Left kidney (tissue), 8 donors: Measurements from ENCODE around the gene ZNF594. TPM values are rescaled to one million over a fixed set of nuclear protein-coding genes. Genes with fewer than 3 reads are reported as not detected.
A peak's percentile ranks its signal among the peaks of the same experiment; 100 is the strongest.
"Not testable (repeated sequence)": the region's sequence is repeated elsewhere in the genome, so short reads cannot be mapped to it uniquely, and the experiment has no call there.

Experiments
- DNase-seq: peaks from one replicate; pipeline ENCODE4 v3.0.0-alpha.2; 2013
- long read RNA-seq, 8 donors: transcript quantifications; one replicate each; lab custom pipeline, GENCODE V29; 2026
- polyA plus RNA-seq: library from polyadenylated mRNA; unstranded; fragments of 120-200 nt; gene quantifications from one replicate; pipeline ENCODE4 v1.2.1, GENCODE V29; 2013; ENCODE audit not compliant: insufficient read length

The ZNF594 gene
- 28.7 TPM for polyA plus RNA-seq
- long read RNA-seq, donor 1, full-length matches to known transcripts, result 12 of 12 reads
- long read RNA-seq, donor 1, partial matches to known transcripts, result 0 of 12 reads
- long read RNA-seq, donor 1, other reads (novel, unspliced or antisense), result 0 of 12 reads
- long read RNA-seq, donor 2, full-length matches to known transcripts, result 14 of 14 reads
- long read RNA-seq, donor 2, partial matches to known transcripts, result 0 of 14 reads
- long read RNA-seq, donor 2, other reads (novel, unspliced or antisense), result 0 of 14 reads
- long read RNA-seq, donor 3, full-length matches to known transcripts, result 12 of 12 reads
- long read RNA-seq, donor 3, partial matches to known transcripts, result 0 of 12 reads
- long read RNA-seq, donor 3, other reads (novel, unspliced or antisense), result 0 of 12 reads
- long read RNA-seq, donor 4, full-length matches to known transcripts, result 2 of 2 reads
- long read RNA-seq, donor 4, partial matches to known transcripts, result 0 of 2 reads
- long read RNA-seq, donor 4, other reads (novel, unspliced or antisense), result 0 of 2 reads
- long read RNA-seq, donor 5, full-length matches to known transcripts, result 14 of 20 reads
- long read RNA-seq, donor 5, partial matches to known transcripts, result 6 of 20 reads
- long read RNA-seq, donor 5, other reads (novel, unspliced or antisense), result 0 of 20 reads
- long read RNA-seq, donor 6, full-length matches to known transcripts, result 12 of 12 reads
- long read RNA-seq, donor 6, partial matches to known transcripts, result 0 of 12 reads
- long read RNA-seq, donor 6, other reads (novel, unspliced or antisense), result 0 of 12 reads
- long read RNA-seq, donor 7, full-length matches to known transcripts, result 31 of 31 reads
- long read RNA-seq, donor 7, partial matches to known transcripts, result 0 of 31 reads
- long read RNA-seq, donor 7, other reads (novel, unspliced or antisense), result 0 of 31 reads
- long read RNA-seq, donor 8, full-length matches to known transcripts, result 8 of 8 reads
- long read RNA-seq, donor 8, partial matches to known transcripts, result 0 of 8 reads
- long read RNA-seq, donor 8, other reads (novel, unspliced or antisense), result 0 of 8 reads

DNA sequence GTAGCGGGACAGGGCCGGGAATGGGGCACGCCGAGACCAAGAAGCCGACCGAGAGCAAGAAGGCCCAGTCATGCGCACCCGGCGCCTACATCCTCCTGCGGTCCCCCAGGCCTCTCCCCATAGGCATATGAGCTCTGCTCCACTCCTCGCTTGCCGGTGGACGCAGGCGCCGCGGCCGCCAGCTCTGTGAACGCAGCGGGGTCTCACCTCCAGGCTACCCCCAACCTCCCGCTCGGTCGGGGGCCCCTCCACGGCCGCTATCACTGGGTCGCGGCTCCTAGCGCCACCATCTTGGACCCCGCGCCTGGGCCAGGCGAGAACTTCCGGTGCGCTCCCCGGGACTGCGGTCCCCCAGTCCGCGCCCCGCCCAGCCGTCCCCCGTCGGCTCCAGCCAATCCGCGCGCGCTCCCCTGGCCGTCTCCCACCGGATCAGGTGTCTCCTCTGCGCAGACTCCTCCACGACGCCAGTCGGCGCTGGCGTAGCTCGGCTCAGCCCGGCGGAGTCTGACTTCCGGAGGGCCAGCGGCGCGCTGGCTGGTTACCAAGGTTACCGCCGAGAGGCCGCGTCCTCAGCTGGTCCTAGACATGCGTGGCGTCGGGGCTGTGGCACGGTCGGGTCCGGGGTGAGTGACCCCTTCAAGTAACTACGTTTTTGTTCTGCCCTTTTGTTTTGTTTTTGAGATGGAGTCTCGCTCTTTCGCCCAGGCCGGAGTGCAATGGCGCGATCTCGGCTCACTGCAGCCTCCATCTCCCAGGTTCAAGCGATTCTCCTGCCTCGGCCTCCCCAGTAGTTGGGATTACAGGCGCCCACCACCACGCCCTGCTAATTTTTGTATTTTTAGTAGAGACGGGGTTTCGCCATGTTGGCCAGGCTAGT lies at the start of gene ZNF594:
Gene ZNF594 (minus strand): TSS at position 328 of the 877 bp plus-strand sequence. CDS start 7,612 bp downstream, outside the sequence.
- DNase-seq, result peak; percentile 95

DNA sequence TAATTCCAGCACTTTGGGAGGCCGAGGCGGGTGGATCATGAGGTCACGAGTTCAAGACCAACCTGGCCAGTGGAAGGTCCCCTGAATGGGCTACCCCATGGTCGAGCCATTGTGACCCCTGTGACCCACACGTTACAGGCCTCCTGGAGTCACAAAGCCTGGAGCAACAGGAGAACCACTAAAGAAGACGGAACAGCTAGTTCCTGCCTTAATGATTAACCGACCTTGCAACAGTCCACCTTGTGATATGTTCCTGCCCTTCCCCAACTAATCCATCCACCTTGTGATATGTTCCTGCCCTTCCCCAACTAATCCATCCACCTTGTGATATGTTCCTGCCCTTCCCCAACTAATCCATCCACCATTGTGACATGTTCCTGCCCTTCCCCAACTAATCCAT lies 48.1 kb upstream of the ZNF594 start:
- not testable (repeated sequence) for DNase-seq

DNA sequence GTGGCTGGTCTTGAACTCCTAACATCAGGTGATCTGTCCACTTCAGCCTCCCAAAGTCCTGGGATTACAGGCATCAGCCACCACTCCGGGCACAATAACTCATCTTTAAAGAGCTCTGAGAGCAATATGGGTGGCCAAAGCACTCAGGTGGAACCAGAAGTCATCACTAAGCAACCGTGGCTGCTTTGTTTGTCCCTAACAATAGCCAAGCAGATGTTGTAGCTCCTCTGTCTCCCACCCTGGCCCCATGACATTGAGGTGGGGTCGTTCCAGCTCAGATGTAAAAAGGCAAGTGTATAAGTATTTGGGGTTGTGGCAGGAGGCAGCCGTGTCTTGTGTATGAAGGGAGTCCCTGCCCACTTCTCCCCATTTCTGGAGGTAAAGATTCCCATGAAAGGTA lies 46.7 kb upstream of the ZNF594 start:
- no peak for DNase-seq

DNA sequence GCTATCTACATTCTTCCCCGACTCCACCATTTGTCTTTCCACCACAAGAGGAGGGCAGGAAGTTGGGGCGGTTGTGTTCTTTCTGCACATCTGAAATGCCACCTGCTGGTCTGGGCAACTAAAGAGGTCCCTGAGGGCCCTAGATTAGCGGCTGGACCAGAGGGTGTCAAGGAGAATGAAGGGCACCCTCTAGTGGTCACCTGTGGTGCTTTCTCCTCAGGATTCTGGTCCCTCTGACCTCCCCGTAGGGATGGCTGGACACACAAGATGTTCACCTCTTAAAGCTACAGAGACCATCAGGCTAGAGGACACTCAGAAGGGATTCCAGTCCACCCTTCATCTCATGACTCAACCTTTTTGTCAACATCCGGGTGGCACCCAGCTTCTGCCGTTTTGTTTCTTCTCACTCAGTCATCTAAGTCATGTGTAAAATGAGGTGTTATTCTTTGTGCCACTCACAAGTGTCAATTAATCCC lies 45.9 kb upstream of the ZNF594 start:
- peak; percentile 26 for DNase-seq

DNA sequence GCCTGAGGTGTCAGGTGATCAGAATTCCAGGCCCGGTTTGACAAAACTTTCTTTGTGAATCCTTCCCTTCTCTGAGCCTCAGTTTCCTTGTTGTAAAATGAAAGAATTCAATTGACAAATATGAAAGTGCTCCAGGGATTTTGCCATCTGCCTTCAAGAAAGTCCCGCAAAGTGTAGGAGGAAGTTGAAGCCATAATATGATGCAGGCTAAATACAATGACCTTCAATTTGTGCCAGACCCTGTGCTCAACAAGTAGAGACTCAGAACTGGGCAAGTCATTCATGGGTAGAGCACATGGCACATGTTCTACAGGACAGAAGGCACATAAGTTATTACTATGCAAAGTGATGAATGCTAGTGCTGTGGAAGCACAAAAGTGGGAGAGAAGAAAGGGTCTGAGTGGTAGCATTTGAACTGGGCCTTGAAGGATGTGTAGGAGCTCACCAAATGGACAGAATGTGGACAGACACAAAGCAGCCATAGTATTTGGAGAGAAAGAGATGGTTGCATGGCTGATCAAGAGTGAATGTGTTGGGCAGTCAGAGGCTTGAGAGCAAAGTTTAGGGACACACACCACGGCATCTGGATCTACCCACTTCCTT lies 45.4 kb upstream of the ZNF594 start:
- DNase-seq, result no peak

DNA sequence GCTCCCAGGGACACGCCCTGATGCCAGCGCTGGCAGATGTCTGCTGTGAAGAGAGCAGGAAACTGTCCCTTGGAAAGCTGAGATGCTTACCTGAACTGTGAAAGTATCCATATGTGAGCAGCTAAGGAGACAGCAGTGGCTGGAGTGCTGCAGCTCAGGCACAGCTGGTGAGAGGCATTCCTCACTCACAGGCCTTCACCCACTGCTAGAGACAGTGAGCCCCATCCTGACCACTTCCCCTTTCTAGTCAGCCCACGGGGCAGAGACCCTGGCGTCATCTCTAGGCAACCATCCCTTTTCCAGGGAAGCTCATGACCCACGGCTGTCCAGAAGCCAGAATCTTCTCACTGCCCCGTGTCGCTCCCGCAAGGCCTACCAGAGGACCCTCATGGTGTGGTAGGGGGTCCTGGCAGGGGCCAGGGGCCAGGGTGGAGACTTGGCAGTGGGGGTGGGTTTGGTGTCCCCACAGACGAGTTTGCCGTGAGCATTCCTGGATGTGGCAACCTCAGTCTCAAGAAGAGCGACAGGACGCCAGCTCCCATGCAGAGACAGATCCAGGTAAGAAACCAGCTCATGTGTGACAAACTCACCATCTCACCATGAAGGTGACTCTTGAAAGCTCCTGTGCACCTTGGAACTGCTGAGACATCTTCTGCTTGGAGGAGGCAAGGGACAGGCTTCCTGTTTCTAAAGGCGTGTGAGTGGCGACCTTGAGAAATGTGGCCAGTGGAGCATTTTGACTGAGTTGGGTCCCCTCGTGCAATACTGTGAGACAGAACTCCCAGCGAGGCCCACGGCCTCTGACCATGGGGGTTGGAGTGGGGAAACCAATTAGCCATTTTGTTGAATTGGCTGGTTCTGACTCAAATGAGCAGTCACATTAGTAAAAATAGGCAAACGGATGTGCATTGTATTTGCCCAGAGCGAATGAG lies 43.2 kb upstream of the ZNF594 start, which contains the start of gene SCIMP:
Gene SCIMP (minus strand): TSS at position 216 of the 932 bp plus-strand sequence. CDS start 105 bp downstream, at position 111.
- DNase-seq, result no peak

DNA sequence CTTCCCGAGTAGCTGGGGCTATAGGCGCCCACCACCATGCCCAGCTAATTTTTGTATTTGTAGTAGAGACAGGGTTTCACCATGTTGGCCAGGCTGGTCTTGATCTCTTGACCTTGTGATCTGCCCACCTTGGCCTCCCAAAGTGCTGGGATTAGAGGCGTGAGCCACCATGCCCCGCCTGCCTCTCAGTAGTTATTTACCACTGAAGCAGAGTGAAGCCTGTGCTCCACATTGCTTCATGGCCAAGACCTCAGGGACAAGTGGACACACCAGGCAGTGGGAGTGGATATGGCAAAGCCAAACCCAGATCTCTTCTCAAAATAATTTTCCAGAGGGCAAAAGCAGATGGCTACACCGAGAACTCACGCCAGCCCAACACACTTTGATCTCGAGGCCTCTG lies 41.8 kb upstream of the ZNF594 start:
- DNase-seq, result not testable (repeated sequence)

DNA sequence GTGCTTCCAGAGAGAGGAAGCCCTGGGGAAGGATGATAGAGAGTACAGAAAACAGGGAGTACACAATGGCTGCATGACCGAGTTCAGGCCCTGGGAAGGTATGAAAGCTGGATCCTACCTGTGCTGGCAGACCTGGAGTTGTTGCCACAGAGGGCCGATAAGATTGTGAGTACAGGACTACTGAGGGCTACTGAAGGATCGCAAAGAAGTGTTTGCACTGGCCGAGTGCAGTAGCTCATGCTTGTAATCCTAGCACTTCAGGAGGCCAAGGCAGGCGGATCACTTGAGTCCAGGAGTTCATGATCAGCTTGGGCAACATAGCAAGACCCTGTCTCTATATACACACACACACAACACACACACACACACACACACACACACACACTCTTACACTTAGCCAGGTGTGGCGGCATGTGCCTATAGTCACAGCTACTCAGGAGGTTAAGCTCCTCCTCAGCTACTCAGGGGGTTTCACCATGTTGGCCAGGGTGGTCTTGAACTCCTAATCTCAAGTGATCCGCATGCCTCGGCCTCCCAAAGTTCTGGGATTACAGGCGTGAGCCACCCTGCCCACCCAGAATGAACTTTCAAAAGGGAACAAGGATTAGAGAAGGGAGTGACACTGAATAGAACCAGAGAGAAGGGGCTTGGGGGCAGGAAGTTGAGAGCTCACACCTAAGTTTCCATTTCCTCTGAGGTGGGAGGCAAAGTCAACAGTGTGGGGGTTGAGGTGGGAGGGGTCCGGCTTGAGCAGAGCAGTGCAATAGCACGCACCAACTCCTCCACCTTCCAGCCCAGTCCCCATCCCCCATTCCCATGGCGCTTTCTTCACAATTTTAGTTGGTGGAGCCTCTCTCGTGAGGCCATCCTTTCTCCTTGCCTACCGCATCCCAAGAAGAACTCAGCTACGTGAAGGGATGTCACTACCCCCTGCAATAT lies 35.5 kb upstream of the ZNF594 start:
- DNase-seq, result no peak

DNA sequence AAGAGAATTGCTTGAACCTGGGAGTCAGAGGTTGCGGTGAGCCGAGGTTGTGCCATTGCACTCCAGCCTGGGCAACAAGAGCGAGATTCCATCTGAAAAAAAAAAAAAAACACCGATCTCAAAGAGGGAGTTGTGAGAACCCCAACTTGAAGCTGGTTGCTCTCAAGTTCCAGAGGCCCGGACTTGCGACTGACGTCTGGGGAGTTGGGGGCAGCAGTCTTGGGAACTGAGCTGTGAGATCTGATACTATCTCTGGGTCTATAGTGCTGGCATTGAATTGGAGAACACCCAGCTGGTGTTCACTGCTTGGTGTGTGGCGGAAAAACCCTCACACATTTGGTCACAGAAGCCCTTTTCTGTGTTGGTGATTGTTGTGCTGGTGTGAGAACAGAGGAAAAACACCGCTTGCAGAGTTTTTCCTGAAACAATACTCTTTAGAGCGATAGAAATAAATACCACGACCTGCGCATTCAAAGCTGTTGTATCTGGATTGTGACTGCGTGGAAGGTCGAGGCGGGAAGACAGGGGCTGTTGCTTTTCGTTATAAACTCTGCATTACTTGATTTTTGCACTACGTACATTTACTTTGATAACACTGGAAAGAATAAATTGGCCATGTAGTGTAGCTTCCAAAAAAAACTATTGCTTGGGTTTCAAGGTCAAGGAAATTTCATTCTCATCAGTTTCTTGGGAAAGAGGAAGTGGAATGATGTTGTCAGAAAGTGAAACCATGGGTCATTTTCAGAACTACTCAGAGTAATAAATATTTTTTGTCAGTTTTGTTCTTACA lies 34.2 kb upstream of the ZNF594 start:
- no peak for DNase-seq

DNA sequence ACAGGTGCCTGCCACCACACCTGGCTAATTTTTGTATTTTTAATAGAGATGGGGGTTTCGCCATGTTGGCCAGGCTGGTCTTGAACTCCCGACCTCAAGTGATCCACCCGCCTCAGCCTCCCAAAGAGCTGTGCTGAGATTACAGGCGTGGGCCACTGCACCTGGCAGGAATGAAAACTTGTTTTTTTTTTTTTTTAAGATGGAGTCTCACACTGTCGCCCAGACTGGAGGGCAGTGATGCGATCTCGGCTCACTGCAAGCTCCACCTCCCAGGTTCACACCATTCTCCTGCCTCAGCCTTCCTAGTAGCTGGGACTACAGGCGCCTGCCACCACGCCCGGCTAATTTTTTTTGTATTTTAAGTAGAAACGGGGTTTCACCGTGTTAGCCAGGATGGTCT lies 30.2 kb upstream of the ZNF594 start:
- DNase-seq, result not testable (repeated sequence)

DNA sequence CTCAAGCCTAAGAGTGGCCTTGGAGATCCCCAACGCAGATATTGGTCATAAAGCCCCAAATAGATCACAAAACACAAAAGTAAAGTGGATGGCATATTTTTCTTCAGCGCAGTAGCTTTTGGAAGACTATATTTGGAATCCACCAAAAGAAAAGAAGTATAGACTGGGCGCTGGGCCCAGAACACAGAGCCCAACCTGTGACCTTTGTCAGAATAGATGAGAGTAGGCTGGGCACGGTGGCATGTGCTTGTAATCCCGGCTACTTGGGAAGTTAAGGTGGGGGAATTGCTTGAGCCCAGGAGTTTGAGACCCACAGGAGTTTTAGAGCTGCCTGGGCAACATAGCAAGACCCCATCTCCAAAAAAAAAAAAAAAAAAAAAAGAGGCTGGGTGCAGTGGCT lies 28.4 kb upstream of the ZNF594 start:
- no peak for DNase-seq

DNA sequence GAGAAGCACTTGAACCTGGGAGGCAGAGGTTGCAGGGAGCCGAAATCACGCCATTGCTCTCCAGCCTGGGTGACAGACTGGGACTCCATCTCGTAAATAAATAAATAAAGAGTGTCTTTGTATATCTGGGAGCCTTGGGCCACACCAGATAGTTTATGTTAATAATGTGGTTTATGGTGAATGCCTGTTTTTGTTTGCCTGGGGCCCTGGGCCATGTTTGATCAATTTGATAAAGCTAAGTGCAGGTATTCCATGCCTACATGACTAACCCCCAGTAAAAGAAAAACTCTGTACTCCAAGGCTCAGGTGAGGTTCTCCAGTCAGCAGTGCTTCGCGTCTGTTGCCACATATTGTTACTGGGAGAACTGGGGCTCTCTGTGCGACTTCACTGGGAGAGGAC lies 27.9 kb upstream of the ZNF594 start:
- DNase-seq, result no peak

DNA sequence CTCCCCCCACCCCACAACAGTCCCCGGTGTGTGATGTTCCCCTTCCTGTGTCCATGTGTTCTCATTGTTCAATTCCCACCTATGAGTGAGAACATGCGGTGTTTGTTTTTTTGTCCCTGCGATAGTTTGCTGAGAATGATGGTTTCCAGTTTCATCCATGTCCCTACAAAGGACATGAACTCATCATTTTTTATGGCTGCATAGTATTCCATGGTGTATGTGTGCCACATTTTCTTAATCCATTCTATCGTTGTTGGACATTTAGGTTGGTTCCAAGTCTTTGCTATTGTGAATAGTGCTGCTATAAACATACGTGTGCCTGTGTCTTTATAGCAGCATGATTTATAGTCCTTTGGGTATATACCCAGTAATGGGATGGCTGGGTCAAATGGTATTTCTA lies 25.9 kb upstream of the ZNF594 start:
- DNase-seq, result not testable (repeated sequence)

DNA sequence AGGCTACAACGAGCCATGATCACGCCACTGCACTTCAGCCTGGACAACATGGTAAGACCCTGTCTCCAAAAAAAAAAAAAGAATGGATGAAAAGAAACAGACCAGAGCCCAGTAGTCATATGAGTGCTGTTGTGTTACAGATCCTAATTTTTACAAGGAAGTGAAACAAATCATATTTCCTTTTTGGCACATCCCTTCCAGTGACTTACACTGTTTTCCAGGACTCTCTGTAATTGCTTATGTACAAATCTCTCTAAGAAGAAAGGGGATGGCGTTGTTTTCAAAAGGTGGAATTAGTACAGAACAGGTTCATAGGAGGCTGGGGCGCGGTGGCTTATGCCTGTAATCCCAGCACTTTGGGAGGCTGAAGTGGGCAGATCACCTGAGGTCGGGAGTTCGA lies 19.8 kb upstream of the ZNF594 start:
- no peak for DNase-seq

DNA sequence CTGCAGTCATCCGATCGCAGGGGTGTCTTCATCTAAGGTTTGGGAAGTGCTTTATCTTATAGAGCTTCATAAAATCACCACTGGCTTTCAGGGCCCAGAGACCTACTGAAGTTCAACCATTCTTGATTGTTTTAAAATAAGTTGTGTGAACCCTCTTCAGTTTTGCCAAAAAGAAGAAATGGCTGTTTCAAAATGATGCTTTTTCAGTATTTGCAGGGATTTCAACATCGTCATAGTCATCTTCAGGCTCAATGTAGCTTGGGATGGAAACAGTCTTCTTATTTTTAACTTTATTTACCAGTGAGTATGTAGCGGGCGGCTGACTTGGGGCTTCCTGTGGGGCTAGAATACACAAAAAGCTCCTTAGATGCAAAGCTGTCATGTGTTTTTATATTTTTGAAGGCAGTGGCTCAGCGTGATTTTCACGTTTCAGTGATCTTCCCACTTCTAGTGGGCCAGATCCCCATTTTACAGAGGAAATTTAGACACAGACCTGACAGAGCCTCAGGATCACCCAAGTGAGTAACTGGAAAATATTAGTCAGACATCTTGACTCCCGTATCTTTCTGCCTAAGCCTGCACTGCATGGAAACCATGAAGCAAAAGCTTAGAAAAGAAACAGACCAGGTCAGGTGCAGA lies 19.1 kb upstream of the ZNF594 start:
- no peak for DNase-seq

DNA sequence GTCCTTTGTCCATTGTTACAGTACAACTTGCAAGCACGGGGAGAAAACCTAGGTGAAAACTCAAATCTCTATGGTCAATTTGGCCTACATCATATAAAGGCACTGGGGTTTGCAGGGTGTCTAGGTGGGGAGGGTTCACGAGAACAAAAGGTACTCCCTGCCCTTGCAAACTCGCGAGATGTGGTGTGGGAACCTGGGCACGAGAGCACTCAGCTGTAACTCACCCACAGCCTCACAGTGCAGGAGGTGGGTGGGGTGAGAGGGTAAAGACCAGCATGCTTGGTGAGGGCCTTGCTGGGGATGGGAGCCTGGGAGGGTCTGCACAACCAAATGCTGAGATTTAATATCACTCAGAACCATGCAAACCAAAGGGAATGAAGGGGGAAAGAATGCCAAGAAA lies 18.4 kb upstream of the ZNF594 start:
- DNase-seq, result no peak

DNA sequence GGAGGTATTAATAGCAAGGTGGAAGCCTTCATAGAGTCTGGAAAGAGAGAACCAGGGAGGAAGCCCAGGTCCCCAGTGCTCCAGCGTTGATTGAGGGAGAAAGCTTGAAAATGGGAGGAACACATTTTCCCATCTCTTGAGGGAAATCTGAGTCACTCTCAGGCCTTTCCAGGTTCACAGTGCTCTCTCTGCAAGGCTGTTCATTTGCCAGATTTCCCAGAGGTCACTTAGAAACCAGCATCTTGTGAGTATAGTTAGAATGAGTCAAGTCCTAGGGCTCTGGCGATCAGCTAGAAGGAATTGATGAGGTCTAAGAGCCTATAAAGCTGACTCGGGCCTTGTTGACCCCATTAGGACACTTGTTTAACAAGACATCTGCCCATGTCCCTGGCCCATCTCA lies 17.7 kb upstream of the ZNF594 start:
- DNase-seq, result no peak
